Prostate gland (tissue), 2 donors: ENCODE data around the gene TREML4.

ENCODE experiments used
- CTCF ChIP-seq, 4 experiments: fragments of 200-600 bp in 2 of 4; fragments of 450-650 bp in 2 of 4; sonication (generic) in 2 of 4; IDR thresholded peaks; 1 replicate in 3 of 4; 2 replicates in 1 of 4; pipeline ENCODE4 v1.5.1; 2016 to 2019; ENCODE audit warnings: antibody characterized with exemption in 4 of 4, mild to moderate bottlenecking in 2 of 4, moderate library complexity in 2 of 4
- POLR2A ChIP-seq: fragments of 450-650 bp; IDR thresholded peaks from one replicate; pipeline ENCODE4 v1.6.1; 2016; ENCODE audit warnings: antibody characterized with exemption, mild to moderate bottlenecking

GRCh38 chr6:41247882-41248705, 19.9 kb downstream of the TREML4 start:
- no peak for TF ChIP-seq POLR2A
- TF ChIP-seq CTCF (IDR thresholded peaks at IDR 0.05): no peak
